OCI-LY1 (cell line): Measurements from ENCODE around the gene ALDH16A1.

Experiments used
- H2AFZ ChIP-seq: fragments of 200-600 bp; sonication (generic), shearing (Covaris generic); 2 replicates; pipeline ENCODE4 v1.6.0; 2014; ENCODE audit warnings: antibody characterized with exemption, mild to moderate bottlenecking, low read length
- H3F3A ChIP-seq: fragments of 200-600 bp; sonication (generic), shearing (Covaris generic); 2 replicates; pipeline ENCODE4 v1.6.0; 2014; ENCODE audit warnings: mild to moderate bottlenecking, antibody characterized with exemption, low read length, moderate library complexity; ENCODE audit not compliant: insufficient read depth
- H3K27ac ChIP-seq: fragments of 200-600 bp; sonication (generic); 2 replicates; pipeline ENCODE4 v1.5.1; 2014; ENCODE audit warnings: low read length, mixed run types, mild to moderate bottlenecking, low read depth; ENCODE audit not compliant: poor library complexity, severe bottlenecking
- H3K27me3 ChIP-seq: fragments of 200-600 bp; sonication (generic); 2 replicates; pipeline ENCODE4 v1.6.0; 2014; ENCODE audit warnings: antibody characterized with exemption, mild to moderate bottlenecking, low read length, moderate library complexity; ENCODE audit not compliant: insufficient read depth
- H3K36me3 ChIP-seq: fragments of 200-600 bp; sonication (generic); 2 replicates; pipeline ENCODE4 v1.6.1; 2014; ENCODE audit warnings: mild to moderate bottlenecking, antibody characterized with exemption, low read length, moderate library complexity, mixed read lengths; ENCODE audit not compliant: insufficient read depth
- H3K4me1 ChIP-seq: fragments of 200-600 bp; sonication (generic); 2 replicates; pipeline ENCODE4 v1.5.1; 2014; ENCODE audit warnings: mild to moderate bottlenecking, low read length, moderate library complexity; ENCODE audit not compliant: insufficient read depth, severe bottlenecking
- H3K4me2 ChIP-seq: fragments of 200-600 bp; sonication (generic), shearing (Covaris generic); 2 replicates; pipeline ENCODE4 v1.6.1; 2014; ENCODE audit warnings: low read length
- H3K4me3 ChIP-seq: fragments of 200-600 bp; sonication (generic); 2 replicates; pipeline ENCODE4 v1.5.1; 2014; ENCODE audit warnings: low read length, low read depth, mild to moderate bottlenecking, mixed read lengths; ENCODE audit not compliant: poor library complexity, severe bottlenecking
- H3K79me2 ChIP-seq: fragments of 200-600 bp; shearing (Covaris generic); 2 replicates; pipeline ENCODE4 v1.6.1; 2016; ENCODE audit warnings: mixed run types, low read length, mixed read lengths; ENCODE audit not compliant: insufficient read depth
- H3K9ac ChIP-seq: fragments of 200-600 bp; sonication (generic), shearing (Covaris generic); 2 replicates; pipeline ENCODE4 v1.6.1; 2014; ENCODE audit warnings: mild to moderate bottlenecking, low read length, mixed read lengths
- H3K9me2 ChIP-seq: fragments of 200-600 bp; sonication (generic), shearing (Covaris generic); 2 replicates; pipeline ENCODE4 v1.6.1; 2014; ENCODE audit warnings: low read depth, mild to moderate bottlenecking, low read length, mixed read lengths
- H3K9me3 ChIP-seq: fragments of 200-600 bp; shearing (Covaris generic); 2 replicates; pipeline ENCODE4 v1.6.1; 2014; ENCODE audit warnings: low read length, mixed read lengths
- H4K20me1 ChIP-seq: fragments of 200-600 bp; sonication (generic), shearing (Covaris generic); 2 replicates; pipeline ENCODE4 v1.6.0; 2016; ENCODE audit warnings: mild to moderate bottlenecking, low read length; ENCODE audit not compliant: insufficient read depth
- CTCF ChIP-seq: fragments of 200-600 bp; sonication (generic), shearing (Covaris generic); IDR thresholded peaks from 2 replicates; pipeline ENCODE4 v1.5.1; 2017; ENCODE audit warnings: mild to moderate bottlenecking, antibody characterized with exemption, low read length, moderate library complexity, mixed read lengths
- EZH2 ChIP-seq: fragments of 200-600 bp; sonication (generic), shearing (Covaris generic); IDR thresholded peaks from 2 replicates; pipeline ENCODE4 v1.8.0; 2017; ENCODE audit warnings: borderline replicate concordance, mixed run types, mild to moderate bottlenecking, antibody characterized with exemption, low read length, moderate library complexity, mixed read lengths

ALDH16A1 gene

GRCh38 chr19:49423985-49424303 lies 29.1 kb upstream of the ALDH16A1 start:
- Histone ChIP-seq H2AFZ (no peak overlapping the region), H3K4me1 (peaks cover 13% of the 10 kb centered on the region), H3K9me3 (no peaks in the 10 kb centered on the region), H3K4me2 (no peak overlapping the region), H3K9me2 (no peaks in the 10 kb centered on the region), H3K27me3 (peaks cover 22% of the 10 kb centered on the region), H4K20me1 (no peaks in the 10 kb centered on the region), H3K36me3 (no peaks in the 10 kb centered on the region), H3K4me3 (no peak overlapping the region), H3K79me2 (no peaks in the 10 kb centered on the region), H3K9ac (no peak overlapping the region), H3K27ac (no peak overlapping the region), H3F3A (no peaks in the 10 kb centered on the region)
- TF ChIP-seq CTCF = no peak
- TF ChIP-seq EZH2 = no peak

- no peaks in the 10 kb centered on the region for H3K9me3 ChIP-seq
- H3K79me2 ChIP-seq = no peaks in the 10 kb centered on the region
- H3K9me2 ChIP-seq = no peaks in the 10 kb centered on the region
- no peak within 1 kb of the TSS for H3K27ac ChIP-seq
- no peak within 1 kb of the TSS for H3K9ac ChIP-seq
- H3K4me1 ChIP-seq = peaks cover 13% of the 10 kb centered on the region
- TF ChIP-seq EZH2 (no peak), CTCF (no peak)
- H3K27me3 ChIP-seq = peaks cover 22% of the 10 kb centered on the region
- no peak within 1 kb of the TSS for H3K4me2 ChIP-seq
- no peaks in the 10 kb centered on the region; the same call in 1 of the 2 replicates for H3F3A ChIP-seq
- H3K4me3 ChIP-seq = no peak within 1 kb of the TSS
- no peaks in the 10 kb centered on the region for H3K36me3 ChIP-seq
- no peak within 1 kb of the TSS for H2AFZ ChIP-seq
- no peaks in the 10 kb centered on the region for H4K20me1 ChIP-seq
Measured at GRCh38 chr19:49425178-49425577, 27.8 kb upstream of the ALDH16A1 start, which contains the start of gene GFY. TSS of gene GFY (plus strand) at chr19:49425388. CDS start at chr19:49426431, 1,043 bp downstream.

GRCh38 chr19:49425922-49426592 lies 27.0 kb upstream of the ALDH16A1 start:
- no peak overlapping the region for H3K27ac ChIP-seq
- H3K4me1 ChIP-seq = peaks cover 13% of the 10 kb centered on the region
- no peak overlapping the region for H3K4me2 ChIP-seq
- no peaks in the 10 kb centered on the region for H3K9me3 ChIP-seq
- no peaks in the 10 kb centered on the region for H3K9me2 ChIP-seq
- H3K79me2 ChIP-seq = no peaks in the 10 kb centered on the region
- H3F3A ChIP-seq = no peaks in the 10 kb centered on the region; the same call in 1 of the 2 replicates
- no peak overlapping the region for H2AFZ ChIP-seq
- no peak overlapping the region for H3K9ac ChIP-seq
- no peak overlapping the region for H3K4me3 ChIP-seq
- TF ChIP-seq CTCF (no peak), EZH2 (no peak)
- no peaks in the 10 kb centered on the region for H4K20me1 ChIP-seq
- no peaks in the 10 kb centered on the region for H3K36me3 ChIP-seq
- H3K27me3 ChIP-seq = peaks cover 21% of the 10 kb centered on the region
